ENCODE measurements around the gene IGFN1.
"Not testable (repeated sequence)": the region's sequence is repeated elsewhere in the genome, so short reads cannot be mapped to it uniquely, and the experiment has no call there.

The IGFN1 gene

DNA sequence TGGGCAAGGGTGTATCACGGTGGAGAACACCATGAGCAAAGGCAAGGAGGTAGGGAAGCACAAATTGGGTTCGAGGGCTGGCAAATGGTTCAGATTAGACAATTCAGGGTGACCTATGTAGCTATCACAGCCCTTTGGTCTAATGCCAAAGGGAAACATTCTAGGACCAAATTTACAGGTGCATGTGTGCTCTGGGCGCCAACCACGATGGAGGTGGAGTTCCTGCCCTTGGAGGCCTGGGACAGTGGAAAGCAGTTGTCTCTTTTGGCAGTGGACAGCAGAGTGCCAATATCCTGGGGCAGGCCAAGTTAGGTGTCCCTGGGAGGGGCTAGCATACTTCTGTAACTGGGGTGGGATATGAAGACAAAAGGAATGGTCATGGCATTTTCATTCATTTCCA lies 40.1 kb downstream of the IGFN1 start:
- H3K27ac ChIP-seq = no peak overlapping the region
- TF ChIP-seq, protein P1, sequence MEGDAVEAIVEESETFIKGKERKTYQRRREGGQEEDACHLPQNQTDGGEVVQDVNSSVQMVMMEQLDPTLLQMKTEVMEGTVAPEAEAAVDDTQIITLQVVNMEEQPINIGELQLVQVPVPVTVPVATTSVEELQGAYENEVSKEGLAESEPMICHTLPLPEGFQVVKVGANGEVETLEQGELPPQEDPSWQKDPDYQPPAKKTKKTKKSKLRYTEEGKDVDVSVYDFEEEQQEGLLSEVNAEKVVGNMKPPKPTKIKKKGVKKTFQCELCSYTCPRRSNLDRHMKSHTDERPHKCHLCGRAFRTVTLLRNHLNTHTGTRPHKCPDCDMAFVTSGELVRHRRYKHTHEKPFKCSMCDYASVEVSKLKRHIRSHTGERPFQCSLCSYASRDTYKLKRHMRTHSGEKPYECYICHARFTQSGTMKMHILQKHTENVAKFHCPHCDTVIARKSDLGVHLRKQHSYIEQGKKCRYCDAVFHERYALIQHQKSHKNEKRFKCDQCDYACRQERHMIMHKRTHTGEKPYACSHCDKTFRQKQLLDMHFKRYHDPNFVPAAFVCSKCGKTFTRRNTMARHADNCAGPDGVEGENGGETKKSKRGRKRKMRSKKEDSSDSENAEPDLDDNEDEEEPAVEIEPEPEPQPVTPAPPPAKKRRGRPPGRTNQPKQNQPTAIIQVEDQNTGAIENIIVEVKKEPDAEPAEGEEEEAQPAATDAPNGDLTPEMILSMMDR (conservative IDR thresholded peaks at IDR 0.05) = no peak

DNA sequence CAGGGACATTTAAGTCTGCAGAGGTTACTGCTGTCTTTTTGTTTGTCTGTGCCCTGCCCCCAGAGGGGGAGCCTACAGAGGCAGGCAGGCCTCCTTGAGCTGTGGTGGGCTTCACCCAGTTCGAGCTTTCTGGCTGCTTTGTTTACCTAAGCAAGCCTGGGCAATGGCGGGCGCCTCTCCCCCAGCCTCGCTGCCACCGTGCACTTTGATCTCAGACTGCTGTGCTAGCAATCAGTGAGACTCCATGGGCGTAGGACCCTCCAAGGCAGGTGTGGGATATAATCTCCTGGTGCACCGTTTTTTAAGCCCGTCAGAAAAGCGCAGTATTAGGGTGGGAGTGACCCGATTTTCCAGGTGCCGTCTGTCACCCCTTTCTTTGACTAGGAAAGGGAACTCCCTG lies 49.0 kb downstream of the IGFN1 start:
- not testable (repeated sequence) for H3K27ac ChIP-seq

DNA sequence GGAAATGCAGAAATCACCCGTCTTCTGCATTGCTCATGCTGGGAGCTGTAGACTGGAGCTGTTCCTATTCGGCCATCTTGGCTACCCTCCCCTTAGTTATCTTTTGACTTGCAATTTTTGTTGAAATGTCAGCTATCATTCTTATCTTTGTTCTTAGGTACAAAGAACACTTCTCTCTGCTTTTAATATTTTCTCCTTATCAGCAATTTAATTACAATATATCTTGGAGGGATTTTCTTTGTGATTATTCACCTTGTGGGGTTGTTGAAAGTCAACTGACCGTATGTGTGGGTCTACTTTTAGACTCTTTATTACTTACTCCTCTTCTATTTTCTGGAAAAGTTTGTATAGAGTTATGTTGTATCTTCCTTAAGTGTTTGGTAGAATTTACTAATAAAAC lies 49.5 kb downstream of the IGFN1 start:
- TF ChIP-seq, protein P1 (conservative IDR thresholded peaks at IDR 0.05) = no peak
- H3K27ac ChIP-seq = no peak overlapping the region

DNA sequence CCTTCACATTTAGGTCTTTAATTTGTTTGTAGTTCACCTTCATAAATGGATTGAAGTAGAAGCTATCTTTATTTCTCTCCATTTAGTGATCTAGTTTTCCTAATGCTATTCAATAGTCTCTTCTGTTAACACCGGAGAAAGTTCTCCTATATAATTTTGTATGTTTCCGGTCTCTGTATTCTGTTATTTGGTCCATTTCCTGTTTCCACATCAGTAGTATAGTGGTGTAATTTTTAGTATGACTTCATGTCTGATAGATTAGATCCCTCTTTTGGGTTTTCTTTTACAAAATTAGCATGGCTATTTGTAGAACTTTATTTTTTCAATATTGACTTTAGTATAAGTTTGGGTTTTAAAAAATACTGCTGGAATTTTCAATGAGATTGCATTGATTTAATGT lies 51.1 kb downstream of the IGFN1 start:
- TF ChIP-seq, protein P1 (conservative IDR thresholded peaks at IDR 0.05) = no peak
- H3K27ac ChIP-seq = no peak overlapping the region

DNA sequence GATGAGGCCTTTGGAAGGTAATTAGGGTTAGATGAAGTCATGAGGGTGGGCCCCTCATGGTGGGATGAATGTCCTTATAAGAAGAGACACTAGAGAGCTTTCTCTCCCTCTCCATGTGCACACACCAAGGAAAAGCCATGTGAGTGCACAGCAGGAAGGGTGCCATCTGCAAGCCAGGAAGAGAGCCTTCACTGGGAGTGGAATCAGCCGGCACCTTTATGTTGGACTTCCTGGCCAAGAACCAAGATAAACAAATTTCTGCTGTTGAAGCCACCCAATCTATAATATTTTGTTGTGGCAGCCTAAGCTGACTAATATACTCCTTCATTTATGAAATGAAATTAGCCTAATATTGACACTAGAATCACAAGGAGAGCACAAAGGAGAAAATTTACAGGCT lies 54.5 kb downstream of the IGFN1 start:
- peak overlapping the region; percentile 68 for H3K27ac ChIP-seq
- TF ChIP-seq, protein P1 (conservative IDR thresholded peaks at IDR 0.05) = no peak

DNA sequence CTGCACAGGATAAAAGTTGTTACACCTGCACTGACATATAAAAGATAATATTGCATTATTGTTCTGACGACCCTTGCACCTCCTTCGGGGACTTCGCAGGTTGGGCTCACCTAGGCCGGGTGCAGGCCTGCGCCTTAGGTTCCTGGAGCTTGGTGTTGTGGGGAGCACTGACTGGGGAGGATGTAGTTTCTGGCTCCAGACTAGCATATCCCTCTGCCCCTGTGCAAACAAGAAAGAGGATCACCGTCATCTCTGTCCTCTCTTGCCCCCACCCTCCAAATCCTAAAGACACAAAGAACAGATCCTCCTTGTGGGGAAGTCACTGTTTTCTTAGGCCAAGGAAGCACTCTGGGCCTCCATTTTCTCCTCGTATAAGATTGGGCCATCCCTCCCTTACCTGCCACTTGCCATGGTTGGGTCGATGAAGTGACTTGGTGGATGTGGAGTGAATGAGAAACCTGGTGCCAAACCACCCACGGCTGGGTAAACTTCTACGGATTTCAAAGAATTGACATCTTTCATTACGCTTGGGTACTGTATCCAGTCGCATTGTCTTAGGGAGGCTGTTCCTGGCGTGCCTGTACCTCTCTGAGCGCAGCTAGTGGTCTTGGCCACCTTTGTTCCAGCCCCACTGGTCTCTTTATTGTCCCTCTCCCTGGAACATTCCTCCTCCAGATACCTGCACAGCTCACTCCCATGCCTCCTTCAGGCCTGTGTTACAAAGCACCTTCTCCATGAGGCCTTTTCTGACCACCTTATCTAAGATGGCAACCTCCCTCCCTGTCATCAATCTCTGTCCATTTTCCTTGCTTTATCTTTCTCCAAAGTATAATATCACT lies 58.3 kb downstream of the IGFN1 start:
- H3K27ac ChIP-seq = no peak overlapping the region
- TF ChIP-seq, protein P1 (conservative IDR thresholded peaks at IDR 0.05) = no peak

DNA sequence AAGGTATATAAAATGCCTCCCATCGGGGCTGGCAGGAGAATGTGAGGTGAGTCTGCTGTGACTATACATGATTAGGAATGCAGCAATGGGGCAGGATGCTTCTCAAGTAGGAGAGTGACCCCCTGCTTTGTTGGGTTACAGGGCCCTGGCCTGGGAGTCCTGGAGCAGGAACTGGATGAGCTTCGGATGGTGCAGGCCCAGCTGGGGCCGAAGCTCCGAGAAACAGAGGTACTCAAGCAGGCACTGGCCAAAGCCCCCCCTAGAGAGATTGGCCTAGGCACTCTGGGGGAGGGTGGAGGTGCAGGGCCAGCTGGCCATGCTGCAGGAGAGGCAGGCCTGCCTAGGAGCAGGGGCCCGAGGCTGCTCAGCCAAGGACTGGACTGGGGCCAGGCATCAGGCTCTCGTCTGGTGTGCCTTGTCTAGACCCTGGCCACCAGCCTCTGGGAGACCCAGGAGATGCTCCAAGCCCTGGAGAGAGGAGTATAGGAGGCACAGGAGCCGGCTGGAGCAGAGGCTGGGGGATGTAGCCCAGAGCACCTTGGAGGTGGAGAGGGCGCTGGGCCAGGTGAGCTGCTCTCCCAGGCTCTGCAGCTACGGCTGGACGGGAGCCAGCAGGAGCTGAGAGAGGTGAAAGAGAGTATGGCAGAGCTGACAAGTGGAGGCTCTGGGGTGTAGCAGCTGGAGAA lies 59.8 kb downstream of the IGFN1 start:
- TF ChIP-seq, protein P1 (conservative IDR thresholded peaks at IDR 0.05) = no peak
- H3K27ac ChIP-seq = peak overlapping the region; percentile 31; the same call in 1 of the 2 replicates

DNA sequence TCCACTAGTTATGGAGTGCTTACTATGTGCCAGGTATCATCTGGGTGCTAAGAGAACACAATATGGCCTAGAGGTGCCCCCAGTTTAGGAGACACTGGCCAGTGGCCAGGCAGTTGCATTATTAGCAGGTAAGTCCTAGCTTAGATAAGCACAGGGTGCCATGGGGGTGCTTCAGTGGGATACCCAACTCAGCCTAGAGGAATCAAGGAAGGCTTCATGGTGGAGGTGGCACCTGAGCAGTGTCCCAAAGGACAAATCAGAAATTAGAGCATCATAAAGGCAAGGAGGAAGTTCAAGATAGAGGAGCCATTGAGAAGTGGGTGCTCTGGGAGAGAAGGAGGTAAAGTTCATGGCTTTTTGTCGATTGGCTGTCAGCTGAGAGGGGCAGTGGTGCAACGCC lies 60.8 kb downstream of the IGFN1 start:
- TF ChIP-seq, protein P1 (conservative IDR thresholded peaks at IDR 0.05) = no peak
- peak overlapping the region; percentile 31; the same call in 1 of the 2 replicates for H3K27ac ChIP-seq
